ENCODE measurements around the gene ATG2B.

The ATG2B gene

GRCh38 chr14:96309133-96309895, 53.8 kb downstream of the ATG2B start:
- DNase-seq = no peak

DNA sequence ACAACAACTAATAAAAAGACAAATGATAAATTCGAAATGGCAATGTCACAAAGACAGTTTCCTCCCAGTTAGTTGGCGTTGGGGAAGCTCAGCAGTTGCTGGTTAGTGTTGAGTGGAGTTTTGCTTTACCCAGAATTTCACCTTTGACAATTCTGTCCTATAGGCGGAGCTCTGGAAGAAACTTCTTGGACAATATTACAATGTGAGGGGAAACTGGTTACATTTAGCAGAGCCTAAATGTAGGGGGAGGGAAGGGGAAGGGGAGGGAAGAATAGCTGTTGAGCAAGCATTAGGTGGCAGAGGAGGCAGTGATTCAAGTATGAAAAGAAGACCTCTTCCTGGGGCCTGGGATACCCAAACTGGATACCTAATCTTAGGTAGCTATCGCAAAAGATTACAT, 55.7 kb downstream of the ATG2B start:
- no peak for DNase-seq

GRCh38 chr14:96304956-96305355, 58.2 kb downstream of the ATG2B start:
- no peak for DNase-seq

- DNase-seq = no peak
Observed at GRCh38 chr14:96303981-96304380, 59.2 kb downstream of the ATG2B start.

- DNase-seq = no peak
Observed at GRCh38 chr14:96299441-96299840, 63.7 kb downstream of the ATG2B start.

DNA sequence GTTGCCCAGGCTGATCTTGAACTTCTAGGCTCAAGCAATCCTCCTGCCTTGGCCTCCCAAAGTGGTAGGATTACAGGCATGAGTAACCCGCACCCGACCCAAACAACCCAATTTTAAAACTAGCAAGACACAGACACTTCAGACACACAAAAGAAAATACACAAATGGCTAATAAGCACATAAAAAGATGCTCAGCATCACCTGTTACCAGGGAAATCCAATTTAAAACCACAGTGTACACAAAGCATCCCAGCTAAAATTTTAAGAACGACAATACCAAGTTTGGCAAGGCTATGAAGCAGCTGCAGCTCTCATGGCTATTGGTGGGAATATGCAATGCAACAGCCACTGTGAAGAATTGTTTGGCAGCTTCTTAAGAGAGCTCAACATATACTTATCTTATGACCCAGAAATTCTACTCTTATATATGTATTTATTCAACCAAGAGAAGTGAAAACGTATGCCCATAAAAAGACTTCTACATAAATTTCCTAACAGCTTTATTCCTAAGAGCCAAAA, 65.1 kb downstream of the ATG2B start:
- DNase-seq = no peak

- DNase-seq = no peak
Observed at GRCh38 chr14:96297000-96297399, 66.1 kb downstream of the ATG2B start.

DNA sequence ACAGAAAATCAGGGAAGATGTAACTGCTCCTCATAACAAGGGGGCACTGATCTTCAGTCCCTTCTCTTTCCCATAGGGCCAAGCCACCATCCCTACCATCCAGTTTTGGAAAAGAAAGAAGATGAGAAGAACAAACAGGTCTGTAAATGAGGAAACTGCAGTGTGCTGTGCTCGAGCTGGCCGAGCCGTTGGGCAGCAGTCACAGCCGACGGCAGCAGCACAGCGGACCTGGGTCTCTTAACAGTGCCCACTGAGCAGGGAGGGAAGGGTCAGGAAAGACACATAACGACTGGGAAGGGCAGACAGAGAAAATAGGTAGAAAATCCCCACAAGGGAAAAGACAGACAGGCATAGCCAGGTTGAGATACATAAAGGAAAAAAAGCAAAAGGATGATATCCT, 68.9 kb downstream of the ATG2B start:
- no peak for DNase-seq

DNA sequence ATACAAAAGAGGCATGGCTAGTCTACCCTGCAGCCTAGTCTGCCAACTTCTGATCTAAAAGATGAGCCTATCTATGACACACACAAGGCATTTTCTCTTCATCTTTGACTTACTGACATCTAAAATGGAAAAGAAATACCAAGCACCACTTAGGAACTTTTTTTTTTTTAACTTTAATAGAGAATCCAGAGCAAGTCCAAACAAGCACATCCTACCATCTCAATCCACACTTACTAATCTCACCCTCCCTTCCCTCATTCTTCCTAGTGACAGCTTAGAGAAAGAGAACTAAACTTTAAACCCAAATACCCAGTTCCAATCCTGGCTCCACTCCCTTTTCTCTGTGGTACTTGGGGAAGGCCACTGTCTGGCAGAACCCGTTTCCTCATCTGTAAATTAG, 75.3 kb downstream of the ATG2B start:
- DNase-seq = no peak

DNA sequence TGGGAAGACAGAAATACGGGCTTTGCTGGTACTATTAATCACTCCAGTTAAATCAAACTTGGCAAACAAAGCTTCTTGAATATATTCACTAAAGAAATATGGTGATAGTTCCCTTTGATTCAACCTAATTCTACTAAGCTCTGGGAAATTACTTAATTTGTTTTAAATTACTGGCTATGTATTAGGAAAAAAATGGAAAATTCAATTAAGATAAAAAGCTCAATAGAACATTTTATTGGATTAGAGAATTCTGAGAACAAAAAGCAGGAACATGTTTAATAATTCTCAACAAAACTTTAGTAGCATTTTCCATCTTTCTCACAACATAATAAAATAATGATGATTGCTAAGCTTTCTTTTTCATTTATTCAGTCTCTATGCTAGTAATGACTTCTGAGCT, 76.9 kb downstream of the ATG2B start:
- no peak for DNase-seq

- no peak for DNase-seq
Observed at GRCh38 chr14:96285667-96286066, 77.5 kb downstream of the ATG2B start.

DNA sequence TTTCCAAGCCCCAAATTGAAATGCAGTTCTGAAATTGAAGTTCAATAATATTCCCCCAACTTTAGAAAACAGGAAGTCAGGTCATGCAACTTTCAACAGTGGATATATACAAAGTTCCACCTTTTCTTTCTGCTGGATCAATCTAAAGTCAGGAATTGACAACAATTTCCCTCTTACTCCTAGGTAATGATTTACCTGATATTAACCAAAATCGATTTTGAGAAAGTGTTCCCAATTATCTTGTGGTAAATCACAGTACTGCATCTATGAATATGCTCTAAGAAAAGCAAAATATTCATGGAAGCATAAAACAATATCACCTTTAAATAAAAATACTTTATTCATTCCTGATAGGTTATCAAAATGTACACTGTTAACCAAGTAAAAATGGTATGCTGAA, 78.7 kb downstream of the ATG2B start:
- no peak for DNase-seq

- no peak for DNase-seq
Observed at GRCh38 chr14:96284008-96284407, 79.1 kb downstream of the ATG2B start.

DNA sequence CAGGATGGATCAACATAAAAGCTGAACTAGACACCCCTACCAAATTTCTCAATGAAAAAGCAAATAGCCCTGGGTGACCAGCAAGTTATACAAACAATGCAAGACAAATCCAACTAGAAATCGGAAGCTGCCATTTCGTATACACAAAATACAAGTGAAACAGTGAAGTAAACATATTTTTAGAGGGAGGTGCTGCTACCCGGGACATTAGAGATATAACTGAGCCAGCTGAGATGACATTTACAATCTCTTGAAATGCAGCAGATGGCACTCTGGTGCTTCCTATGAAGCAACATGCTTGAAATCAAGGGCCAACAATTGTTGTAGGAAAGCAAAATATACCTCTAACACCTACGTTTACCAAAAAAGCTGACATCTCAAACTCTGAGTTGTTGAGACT, 81.7 kb downstream of the ATG2B start:
- DNase-seq = peak; percentile 17

- no peak for DNase-seq
Observed at GRCh38 chr14:96280104-96280503, 83.0 kb downstream of the ATG2B start.

DNA sequence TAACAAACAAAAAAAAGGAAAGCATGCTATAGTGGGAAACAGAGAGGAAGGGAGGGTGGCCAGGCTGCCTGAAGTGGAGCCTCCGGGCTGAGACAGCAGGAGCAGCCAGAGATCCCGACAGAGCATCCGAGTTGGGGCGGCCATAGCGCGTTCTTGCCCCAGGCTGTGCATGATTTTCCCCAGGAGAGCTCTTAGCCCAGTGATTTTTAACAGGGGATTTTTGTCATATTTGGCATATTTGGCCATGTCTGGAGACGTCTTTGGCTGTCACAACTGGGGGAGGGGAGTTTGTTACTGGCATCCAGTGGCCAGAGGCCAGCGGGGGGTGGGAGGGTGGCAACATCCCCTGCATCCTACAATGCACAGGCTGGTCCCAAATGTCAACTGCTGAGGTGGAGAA, 83.6 kb downstream of the ATG2B start:
- DNase-seq = no peak

DNA sequence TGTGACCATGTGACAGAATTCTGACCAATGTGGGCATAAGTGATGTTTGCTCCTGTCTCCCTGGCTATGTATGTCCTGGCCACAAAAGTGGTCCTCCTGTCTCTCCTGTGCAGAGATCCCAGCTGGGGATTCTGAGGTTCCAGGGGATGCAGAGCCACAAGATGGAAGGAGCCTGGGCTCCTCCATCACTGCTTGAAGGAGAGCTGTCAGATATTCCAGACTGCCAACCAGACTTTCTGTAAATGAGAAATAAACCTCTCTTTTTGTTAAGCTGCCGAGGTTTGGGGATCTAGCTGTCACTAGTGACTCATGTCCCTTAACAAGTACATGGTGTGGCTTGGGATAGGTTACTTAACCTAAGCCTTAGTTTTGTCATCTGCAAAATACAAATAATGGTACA, 85.3 kb downstream of the ATG2B start:
- DNase-seq = no peak

- peak; percentile 65 for DNase-seq
Observed at GRCh38 chr14:96275177-96276112, 87.7 kb downstream of the ATG2B start.

- DNase-seq = peak; percentile 76
Observed at GRCh38 chr14:96274543-96274942, 88.6 kb downstream of the ATG2B start.

DNA sequence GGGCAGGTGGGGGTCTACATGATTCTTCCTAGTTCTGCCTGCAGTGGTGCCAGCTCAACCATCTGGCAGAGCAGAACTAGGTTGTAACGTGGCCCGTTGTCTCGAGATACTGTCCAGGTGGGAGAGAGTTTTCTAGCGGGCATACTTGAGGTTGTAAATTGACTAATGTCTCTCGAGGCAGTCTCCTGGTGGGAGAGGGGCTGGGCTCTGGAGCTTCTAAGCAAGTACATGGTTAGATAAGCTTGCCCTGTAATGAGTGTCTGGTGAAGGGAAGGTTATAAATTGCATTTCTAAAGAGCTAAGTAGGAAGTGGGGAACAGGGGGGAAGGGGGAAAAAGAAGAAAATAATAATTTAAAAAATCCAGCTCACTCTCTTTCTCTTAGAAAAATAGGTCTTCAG, 89.0 kb downstream of the ATG2B start:
- DNase-seq = no peak

GRCh38 chr14:96273629-96274028, 89.5 kb downstream of the ATG2B start:
- no peak for DNase-seq

DNA sequence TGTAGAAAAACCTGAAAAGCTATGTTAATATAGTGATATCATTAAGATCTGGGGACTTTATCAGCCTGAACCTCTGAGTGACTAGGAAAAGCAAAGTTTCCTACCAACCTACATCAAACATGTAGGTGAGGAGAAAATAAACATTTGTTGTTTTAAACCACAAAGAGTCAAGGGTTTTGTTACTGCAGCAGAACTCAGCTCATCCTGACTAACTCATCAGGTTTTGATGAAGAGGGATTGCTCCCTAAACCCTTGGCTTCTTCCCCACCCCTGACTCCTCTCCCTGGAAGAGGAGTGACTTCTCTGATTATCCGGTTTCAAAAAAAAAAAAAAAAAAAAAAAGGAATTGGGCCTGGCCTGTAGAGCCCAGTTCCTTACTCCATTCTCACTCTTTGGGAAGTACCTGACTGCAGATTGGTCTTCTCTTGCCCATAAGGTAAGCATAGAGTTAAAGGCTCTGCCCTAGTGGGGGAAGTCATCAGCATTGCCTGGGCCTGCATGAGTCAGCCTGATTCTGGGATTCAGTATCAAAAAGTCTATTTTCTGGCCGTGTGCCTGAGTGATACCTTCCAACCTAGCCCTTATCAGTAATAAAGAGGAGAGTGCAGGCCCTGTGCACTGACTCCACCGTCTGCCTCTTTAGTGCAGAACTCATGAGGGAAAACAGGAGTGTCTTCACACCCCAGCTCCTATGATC, 90.2 kb downstream of the ATG2B start:
- DNase-seq = no peak

DNA sequence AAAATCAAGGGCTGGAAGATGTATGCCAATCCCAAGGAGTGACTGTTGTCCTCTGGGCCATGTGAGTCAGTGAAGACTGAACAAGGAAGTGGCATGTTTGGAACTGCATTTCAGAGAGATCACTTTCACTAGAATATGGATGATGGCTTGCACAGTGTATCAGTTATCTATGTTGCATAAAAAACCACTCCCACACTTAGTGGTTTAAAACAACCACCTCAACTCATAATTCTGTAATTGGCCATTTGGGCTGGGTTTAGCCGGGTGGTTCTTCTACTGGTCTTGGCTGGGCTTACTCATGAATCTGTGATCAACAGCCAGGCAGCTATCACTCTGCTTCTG, 91.7 kb downstream of the ATG2B start:
- no peak for DNase-seq
